ENCODE measurements around the gene CNIH3. TPM values are rescaled to one million over a fixed set of nuclear protein-coding genes. Genes with fewer than 3 reads are reported as not detected.

The CNIH3 gene
- total RNA-seq, 1 donor from 2014 or later: 3.2 TPM

- DNase-seq: no peak
Measured at GRCh38 chr1:224745394-224745793, 129.3 kb downstream of the CNIH3 start.

- DNase-seq: no peak
Measured at GRCh38 chr1:224745924-224746323, 129.8 kb downstream of the CNIH3 start.

GRCh38 chr1:224747578-224747977, 131.5 kb downstream of the CNIH3 start:
- DNase-seq: no peak

- no peak for DNase-seq
Measured at GRCh38 chr1:224749916-224750315, 133.8 kb downstream of the CNIH3 start.

GRCh38 chr1:224751624-224752311, 135.7 kb downstream of the CNIH3 start:
- DNase-seq: no peak

GRCh38 chr1:224753491-224753890, 137.4 kb downstream of the CNIH3 start:
- no peak for DNase-seq

- no peak for DNase-seq
Measured at GRCh38 chr1:224755586-224755985, 139.5 kb downstream of the CNIH3 start.

- DNase-seq: no peak
Measured at GRCh38 chr1:224757508-224757907, 141.4 kb downstream of the CNIH3 start.

GRCh38 chr1:224759135-224759534, 143.0 kb downstream of the CNIH3 start:
- DNase-seq: no peak

GRCh38 chr1:224759681-224760091, 143.6 kb downstream of the CNIH3 start:
- DNase-seq: no peak

- DNase-seq: no peak
Measured at GRCh38 chr1:224760163-224760562, 144.0 kb downstream of the CNIH3 start.

GRCh38 chr1:224761245-224761644, 145.1 kb downstream of the CNIH3 start:
- DNase-seq: no peak

- DNase-seq: no peak
Measured at GRCh38 chr1:224762046-224762445, 145.9 kb downstream of the CNIH3 start.

GRCh38 chr1:224762701-224763100, 146.6 kb downstream of the CNIH3 start:
- no peak for DNase-seq

- no peak for DNase-seq
Measured at GRCh38 chr1:224763126-224763775, 147.1 kb downstream of the CNIH3 start.

GRCh38 chr1:224766266-224766665, 150.1 kb downstream of the CNIH3 start:
- no peak for DNase-seq

GRCh38 chr1:224767031-224767430, 150.9 kb downstream of the CNIH3 start:
- no peak for DNase-seq

GRCh38 chr1:224767676-224768075, 151.6 kb downstream of the CNIH3 start:
- no peak for DNase-seq

- no peak for DNase-seq
Measured at GRCh38 chr1:224768971-224769370, 152.9 kb downstream of the CNIH3 start.

- no peak for DNase-seq
Measured at GRCh38 chr1:224769452-224770335, 153.6 kb downstream of the CNIH3 start.

- DNase-seq: no peak
Measured at GRCh38 chr1:224770336-224770693, 154.2 kb downstream of the CNIH3 start.

- DNase-seq: no peak
Measured at GRCh38 chr1:224773646-224774045, 157.5 kb downstream of the CNIH3 start.

GRCh38 chr1:224774378-224774777, 158.3 kb downstream of the CNIH3 start:
- no peak for DNase-seq
